HG02588 (cell line): ENCODE data around the gene OR1L8.
"Not testable (repeated sequence)": the region's sequence is repeated elsewhere in the genome, so short reads cannot be mapped to it uniquely, and the experiment has no call there.

ENCODE experiments used
- ATAC-seq: cut with Tn5 transposase; IDR thresholded peaks from one replicate; pipeline ENCODE4 v1.9.1; 2021; ENCODE audit warnings: mild to moderate bottlenecking, moderate library complexity; ENCODE audit not compliant: unreplicated experiment

The OR1L8 gene

GRCh38 chr9:122583284-122583683 lies at the start of gene OR1L8:
TSS of gene OR1L8 (minus strand) at chr9:122583384. CDS start at chr9:122568477, 14,907 bp downstream.
- not testable (repeated sequence) for ATAC-seq

GRCh38 chr9:122619996-122620395 lies 36.8 kb upstream of the OR1L8 start:
- no peak for ATAC-seq

GRCh38 chr9:122614362-122614761 lies 31.2 kb upstream of the OR1L8 start, which contains the start of gene OR1Q1:
TSS of gene OR1Q1 (plus strand) at chr9:122614738. CDS start at chr9:122614738, 0 bp downstream.
- no peak for ATAC-seq

GRCh38 chr9:122609804-122610203 lies 26.6 kb upstream of the OR1L8 start:
- no peak for ATAC-seq

GRCh38 chr9:122606587-122606986 lies 23.4 kb upstream of the OR1L8 start:
- no peak for ATAC-seq

GRCh38 chr9:122605691-122606090 lies 22.5 kb upstream of the OR1L8 start:
- no peak for ATAC-seq

GRCh38 chr9:122580360-122580759 lies 2.8 kb downstream of the OR1L8 start:
- no peak for ATAC-seq

GRCh38 chr9:122579874-122580273 lies 3.3 kb downstream of the OR1L8 start:
- no peak for ATAC-seq

GRCh38 chr9:122572456-122572855 lies 10.7 kb downstream of the OR1L8 start:
- no peak for ATAC-seq

GRCh38 chr9:122567901-122568300 lies 15.3 kb downstream of the OR1L8 start:
- ATAC-seq = no peak

- no peak for ATAC-seq
These were observed 20.9 kb downstream of the OR1L8 start for GRCh38 chr9:122562134-122562760.

- ATAC-seq = no peak
These were observed 21.7 kb downstream of the OR1L8 start for GRCh38 chr9:122561446-122561845.

GRCh38 chr9:122552812-122553211 lies 30.4 kb downstream of the OR1L8 start, which contains the start of gene OR1N2:
TSS of gene OR1N2 (plus strand) at chr9:122553112. CDS start at chr9:122553212, 100 bp downstream.
- ATAC-seq = no peak

GRCh38 chr9:122551371-122551770 lies 31.8 kb downstream of the OR1L8 start:
- no peak for ATAC-seq

GRCh38 chr9:122546196-122546595 lies 37.0 kb downstream of the OR1L8 start:
- no peak for ATAC-seq

GRCh38 chr9:122538757-122539156 lies 44.4 kb downstream of the OR1L8 start:
- no peak for ATAC-seq

GRCh38 chr9:122537066-122537465 lies 46.1 kb downstream of the OR1L8 start:
- ATAC-seq = not testable (repeated sequence)

- no peak for ATAC-seq
These were observed 47.0 kb downstream of the OR1L8 start for GRCh38 chr9:122536134-122536533.

- not testable (repeated sequence) for ATAC-seq
These were observed 52.0 kb downstream of the OR1L8 start for GRCh38 chr9:122531157-122531556.

- ATAC-seq = no peak
These were observed 56.0 kb downstream of the OR1L8 start, which contains the start of gene OR1N1 for GRCh38 chr9:122527193-122527592. TSS of gene OR1N1 (minus strand) at chr9:122527293. CDS start at chr9:122527293, 0 bp downstream.

GRCh38 chr9:122526602-122527001 lies 56.6 kb downstream of the OR1L8 start:
- no peak for ATAC-seq

- no peak for ATAC-seq
These were observed 63.8 kb downstream of the OR1L8 start for GRCh38 chr9:122519376-122519775.

- ATAC-seq = no peak
These were observed 64.3 kb downstream of the OR1L8 start, which contains the start of gene OR1J4 for GRCh38 chr9:122518841-122519240. TSS of gene OR1J4 (plus strand) at chr9:122519141. CDS start at chr9:122519141, 0 bp downstream.
